HG02852 (cell line): ENCODE measurements around the gene STAG1.
"Not testable (repeated sequence)": the region's sequence is repeated elsewhere in the genome, so short reads cannot be mapped to it uniquely, and the experiment has no call there.

Experiments
- ATAC-seq: cut with Tn5 transposase; IDR thresholded peaks from one replicate; pipeline ENCODE4 v1.9.1; 2021; ENCODE audit warnings: mild to moderate bottlenecking, moderate library complexity; ENCODE audit not compliant: unreplicated experiment

The STAG1 gene

DNA sequence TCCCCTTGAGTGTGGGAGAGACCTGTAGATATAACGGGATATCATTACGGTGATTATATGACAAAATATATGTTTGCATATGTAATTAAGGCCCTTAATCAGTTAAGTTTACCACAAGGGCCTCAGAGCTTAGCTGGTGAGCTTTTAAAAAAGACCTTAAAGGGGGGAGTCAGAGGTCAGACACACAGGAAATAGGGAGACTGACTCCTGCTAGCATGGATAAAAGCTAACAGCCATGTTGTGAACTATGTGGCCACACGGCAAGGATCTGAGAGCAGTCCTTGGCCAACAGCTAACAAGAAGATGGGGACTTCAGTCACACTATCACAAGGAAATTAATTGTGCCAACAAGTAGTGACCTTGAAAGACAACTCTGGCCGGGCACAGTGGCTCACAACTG is 3.1 kb downstream of the STAG1 start:
- ATAC-seq = no peak

- ATAC-seq = no peak
Observed at GRCh38 chr3:136745916-136746315, 6.3 kb downstream of the STAG1 start.

DNA sequence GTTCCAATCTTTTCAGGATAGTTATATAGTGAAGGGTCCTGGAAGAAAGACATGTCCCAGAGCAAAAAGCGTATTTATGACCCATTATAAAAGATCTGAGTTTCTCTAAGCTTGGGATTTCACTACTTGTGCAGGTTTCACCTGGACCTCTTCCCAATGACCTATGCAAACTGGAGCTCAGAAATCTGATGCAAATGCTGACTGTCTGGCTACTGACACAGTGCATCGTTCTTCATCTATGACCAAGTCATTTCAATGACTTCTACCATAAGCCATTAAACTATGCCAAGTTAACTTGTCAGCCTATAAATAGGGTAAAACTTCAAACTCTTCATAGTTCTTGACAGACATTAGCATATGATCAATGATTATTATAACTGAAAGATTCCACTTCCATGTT is 11.1 kb downstream of the STAG1 start:
- ATAC-seq = no peak

- no peak for ATAC-seq
Observed at GRCh38 chr3:136740351-136740958, 11.7 kb downstream of the STAG1 start.

GRCh38 chr3:136736950-136737349 is 15.2 kb downstream of the STAG1 start:
- not testable (repeated sequence) for ATAC-seq

DNA sequence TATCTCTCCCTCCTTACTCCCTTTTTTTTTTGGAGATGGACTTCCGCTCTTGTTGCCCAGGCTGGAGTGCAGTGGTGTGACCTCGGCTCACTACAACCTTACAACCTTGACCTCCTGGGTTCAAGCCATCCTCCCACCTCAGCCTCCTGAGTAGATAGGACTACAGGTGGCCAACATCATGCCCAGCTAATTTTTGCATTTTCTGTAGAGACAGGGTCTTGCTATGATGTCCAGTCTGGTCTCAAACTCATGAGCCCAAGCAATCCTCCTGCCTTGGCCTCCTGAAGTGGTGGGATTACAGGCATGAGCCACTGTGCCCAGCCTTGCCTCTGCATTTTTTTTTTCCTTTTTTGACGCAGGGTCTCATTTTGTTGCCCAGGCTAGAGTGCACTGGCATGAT is 17.1 kb downstream of the STAG1 start:
- ATAC-seq = no peak

GRCh38 chr3:136734382-136735070 is 17.7 kb downstream of the STAG1 start:
- ATAC-seq = no peak

GRCh38 chr3:136733317-136733833 is 18.8 kb downstream of the STAG1 start:
- no peak for ATAC-seq

- no peak for ATAC-seq
Observed at GRCh38 chr3:136731274-136731884, 20.8 kb downstream of the STAG1 start.

GRCh38 chr3:136730595-136731273 is 21.4 kb downstream of the STAG1 start:
- ATAC-seq = peak; percentile 65

- ATAC-seq = no peak
Observed at GRCh38 chr3:136728918-136729317, 23.3 kb downstream of the STAG1 start.

GRCh38 chr3:136728473-136728872 is 23.7 kb downstream of the STAG1 start:
- no peak for ATAC-seq

DNA sequence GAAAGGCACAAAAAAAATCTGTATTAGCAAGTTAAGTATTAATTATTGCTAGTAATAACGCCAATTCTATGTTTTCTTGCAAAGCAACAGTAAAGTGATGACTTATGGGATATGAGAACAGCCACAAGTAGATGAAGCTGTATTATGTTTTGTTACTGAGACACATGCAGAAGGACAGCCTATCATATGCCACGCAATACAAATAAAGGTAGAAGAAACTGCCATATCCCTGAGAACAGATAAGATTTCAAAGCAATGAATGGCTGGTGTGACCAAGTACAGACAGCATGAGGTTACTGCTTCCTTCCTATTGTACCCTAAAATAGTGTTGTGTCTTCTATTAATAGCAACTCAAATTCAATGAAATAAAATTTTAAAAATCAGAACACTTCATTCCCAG is 26.7 kb downstream of the STAG1 start:
- no peak for ATAC-seq

DNA sequence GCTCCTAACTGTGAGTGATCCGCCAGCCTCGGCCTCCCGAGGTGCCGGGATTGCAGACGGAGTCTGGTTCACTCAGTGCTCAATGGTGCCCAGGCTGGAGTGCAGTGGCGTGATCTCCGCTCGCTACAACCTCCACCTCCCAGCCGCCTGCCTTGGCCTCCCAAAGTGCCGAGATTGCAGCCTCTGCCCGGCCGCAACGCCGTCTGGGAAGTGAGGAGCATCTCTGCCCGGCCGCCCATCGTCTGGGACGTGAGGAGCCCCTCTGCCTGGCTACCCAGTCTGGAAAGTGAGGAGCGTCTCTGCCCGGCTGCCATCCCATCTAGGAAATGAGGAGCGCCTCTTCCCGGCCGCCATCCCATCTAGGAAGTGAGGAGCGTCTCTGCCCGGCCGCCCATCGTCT is 29.3 kb downstream of the STAG1 start:
- ATAC-seq = not testable (repeated sequence)

DNA sequence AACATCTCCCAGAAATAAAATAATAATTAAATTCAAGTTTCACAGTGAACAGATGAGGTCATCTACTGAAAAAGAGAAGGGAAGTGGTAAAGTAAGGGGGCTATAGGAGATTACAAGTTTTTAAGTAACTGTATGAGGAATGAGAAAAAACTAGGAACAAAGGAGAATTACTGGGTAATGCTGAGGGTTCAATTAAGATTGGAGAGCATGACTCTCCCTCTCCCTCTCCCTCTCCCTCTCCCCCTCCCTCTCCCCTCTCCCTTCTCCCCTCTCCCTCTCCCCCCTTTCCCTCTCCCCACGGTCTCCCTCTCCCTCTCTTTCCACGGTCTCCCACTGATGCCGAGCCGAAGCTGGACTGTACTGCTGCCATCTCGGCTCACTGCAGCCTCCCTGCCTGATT is 29.8 kb downstream of the STAG1 start:
- ATAC-seq = not testable (repeated sequence)

DNA sequence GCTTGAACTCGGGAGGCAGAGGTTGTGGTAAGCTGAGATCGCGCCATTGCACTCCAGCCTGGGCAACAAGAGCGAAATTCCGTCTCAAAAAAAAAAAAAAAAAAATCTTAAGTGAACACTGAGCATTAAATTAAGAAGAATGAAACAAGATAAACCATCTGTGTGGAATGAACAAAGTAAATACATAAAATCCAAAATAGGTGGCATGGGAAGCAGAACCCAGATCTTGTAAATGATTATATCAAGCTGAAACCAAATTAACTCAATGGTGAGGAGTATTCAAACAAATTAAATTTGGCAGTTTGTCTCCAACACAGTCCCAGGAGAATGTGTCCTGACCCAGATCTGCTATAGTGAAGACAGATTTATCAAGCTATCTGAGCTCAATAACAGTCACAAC is 32.1 kb downstream of the STAG1 start:
- no peak for ATAC-seq

DNA sequence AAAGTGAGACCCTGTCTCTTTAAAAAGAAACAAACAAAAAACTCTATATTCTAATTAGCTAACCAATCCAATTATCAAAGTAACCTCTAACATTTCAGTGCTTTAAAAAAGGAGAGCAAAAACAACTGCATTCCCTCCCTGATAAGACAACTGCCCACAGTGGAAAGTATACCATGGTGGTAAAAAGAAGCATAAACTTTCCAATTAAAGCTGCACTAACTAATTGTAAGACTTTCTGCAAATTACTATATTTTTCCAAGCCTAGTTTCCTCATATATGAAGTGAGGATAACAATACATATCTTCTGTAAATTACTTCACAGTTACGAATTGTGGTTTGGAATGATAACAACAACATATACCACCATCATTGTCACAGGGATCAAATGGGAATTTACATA is 35.5 kb downstream of the STAG1 start:
- no peak for ATAC-seq

DNA sequence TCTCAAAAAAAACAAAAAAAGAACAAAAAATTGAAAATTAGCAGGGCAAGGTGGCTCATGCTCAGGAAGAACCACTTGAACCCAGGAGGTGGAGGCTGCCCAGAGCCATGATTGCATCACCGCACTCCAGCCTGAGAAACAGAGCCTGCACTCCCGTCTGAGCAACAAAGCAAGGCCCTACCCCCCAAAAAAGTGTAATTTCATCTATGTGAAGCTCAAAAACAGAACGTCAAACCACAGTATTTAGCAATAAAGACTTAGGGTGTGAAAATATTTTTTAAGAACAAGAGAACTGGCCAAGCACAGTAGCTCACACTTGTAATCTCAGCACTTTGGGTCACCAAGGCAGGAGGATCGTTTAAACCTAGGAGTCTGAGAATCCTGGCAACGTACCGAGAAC is 38.2 kb downstream of the STAG1 start:
- ATAC-seq = no peak

- ATAC-seq = no peak
Observed at GRCh38 chr3:136712941-136713340, 39.2 kb downstream of the STAG1 start.

- ATAC-seq = not testable (repeated sequence)
Observed at GRCh38 chr3:136711888-136712287, 40.3 kb downstream of the STAG1 start.

- ATAC-seq = no peak
Observed at GRCh38 chr3:136711277-136711676, 40.9 kb downstream of the STAG1 start.

DNA sequence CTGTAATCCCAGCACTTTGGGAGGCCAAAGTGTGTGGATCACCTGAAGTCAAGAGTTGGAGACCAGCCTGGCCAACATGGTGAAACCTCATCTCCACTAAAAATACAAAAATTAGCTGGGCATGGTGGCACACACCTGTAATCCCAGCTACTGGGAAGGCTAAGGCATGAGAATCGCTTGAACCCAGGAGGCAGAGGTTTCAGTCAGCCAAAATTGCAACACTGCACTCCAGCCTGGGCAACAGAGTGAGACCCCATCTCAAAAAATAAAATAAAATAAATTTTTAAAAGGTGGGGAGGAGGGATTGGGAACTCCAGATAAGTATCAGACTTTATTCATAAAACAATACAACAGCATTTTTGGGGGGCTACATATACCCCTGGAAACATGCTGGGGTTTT is 42.4 kb downstream of the STAG1 start:
- ATAC-seq = not testable (repeated sequence)
